DOHH2 (cell line): ENCODE results near the gene CD79B.

Source experiments
- EZH2phosphoT487 ChIP-seq: fragments of 200-600 bp; sonication (generic); IDR thresholded peaks from 2 replicates; pipeline ENCODE4 v1.6.1; 2017; ENCODE audit warnings: borderline replicate concordance, mild to moderate bottlenecking, antibody characterized with exemption, low read length, moderate library complexity, mixed read lengths
- TF ChIP-seq, protein P1 (sequence below): fragments of 200-600 bp; sonication (generic); IDR thresholded peaks from one replicate; pipeline ENCODE4 v1.5.1; 2014; ENCODE audit warnings: antibody characterized with exemption, mild to moderate bottlenecking, low read depth, low read length; ENCODE audit not compliant: poor library complexity, severe bottlenecking

DNA sequence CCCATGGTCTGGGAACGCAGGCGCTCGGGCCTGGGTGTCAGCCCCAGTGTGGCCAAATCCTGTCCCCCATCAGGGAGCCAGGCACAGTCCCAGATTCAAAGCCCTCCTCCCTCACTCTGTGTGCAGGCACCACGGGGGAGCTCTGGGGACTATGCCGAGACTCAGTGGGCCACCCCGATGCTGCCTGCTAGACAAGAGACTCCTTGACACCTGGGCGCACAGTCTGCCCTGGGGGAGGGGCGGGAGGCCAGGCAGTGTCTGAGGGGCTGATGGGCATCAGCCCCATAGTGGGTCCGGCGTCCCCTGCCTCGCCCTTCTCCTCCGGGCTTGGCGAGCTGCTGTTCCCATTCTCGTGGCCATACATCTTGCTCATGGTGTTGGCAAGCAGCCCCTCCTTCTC is 8.5 kb upstream of the CD79B start:
- TF ChIP-seq EZH2phosphoT487, result no peak
- TF ChIP-seq, protein P1, sequence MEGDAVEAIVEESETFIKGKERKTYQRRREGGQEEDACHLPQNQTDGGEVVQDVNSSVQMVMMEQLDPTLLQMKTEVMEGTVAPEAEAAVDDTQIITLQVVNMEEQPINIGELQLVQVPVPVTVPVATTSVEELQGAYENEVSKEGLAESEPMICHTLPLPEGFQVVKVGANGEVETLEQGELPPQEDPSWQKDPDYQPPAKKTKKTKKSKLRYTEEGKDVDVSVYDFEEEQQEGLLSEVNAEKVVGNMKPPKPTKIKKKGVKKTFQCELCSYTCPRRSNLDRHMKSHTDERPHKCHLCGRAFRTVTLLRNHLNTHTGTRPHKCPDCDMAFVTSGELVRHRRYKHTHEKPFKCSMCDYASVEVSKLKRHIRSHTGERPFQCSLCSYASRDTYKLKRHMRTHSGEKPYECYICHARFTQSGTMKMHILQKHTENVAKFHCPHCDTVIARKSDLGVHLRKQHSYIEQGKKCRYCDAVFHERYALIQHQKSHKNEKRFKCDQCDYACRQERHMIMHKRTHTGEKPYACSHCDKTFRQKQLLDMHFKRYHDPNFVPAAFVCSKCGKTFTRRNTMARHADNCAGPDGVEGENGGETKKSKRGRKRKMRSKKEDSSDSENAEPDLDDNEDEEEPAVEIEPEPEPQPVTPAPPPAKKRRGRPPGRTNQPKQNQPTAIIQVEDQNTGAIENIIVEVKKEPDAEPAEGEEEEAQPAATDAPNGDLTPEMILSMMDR, result no peak
